Measurements from ENCODE around the gene PPP2R2C. TPM values are rescaled to one million over a fixed set of nuclear protein-coding genes. Genes with fewer than 3 reads are reported as not detected.

The PPP2R2C gene
- total RNA-seq, result under 1 TPM; 0.14 to 0.41 TPM

GRCh38 chr4:6472387-6473263 lies at the start of gene PPP2R2C:
PPP2R2C (minus strand) TSS chr4:6472614; CDS start chr4:6472229, 385 bp downstream.
- H3K36me3 ChIP-seq, result no peaks in the 10 kb centered on the region
- H3K4me3 ChIP-seq, result peak within 1 kb of the TSS; percentile 73
- ATAC-seq (ENCODE audit: insufficient number of reproducible peaks, low FRiP score, low read depth) (no peak), DNase-seq (ENCODE audit: low spot score) (no peak)
- no peaks in the 10 kb centered on the region for H3K9me3 ChIP-seq
- H3K27me3 ChIP-seq (replicated peaks; ENCODE audit: insufficient read depth), result no peaks in the 10 kb centered on the region
- peaks cover 8 to 18% of the 10 kb centered on the region in 2 donors for H3K4me1 ChIP-seq (ENCODE audit: control insufficient read depth in 1 of 2, low read depth in 2 of 2)
- no peak for TF ChIP-seq CTCF (IDR thresholded peaks at IDR 0.05)
- no peak within 1 kb of the TSS for H3K27ac ChIP-seq

- H3K27ac ChIP-seq, result no peak overlapping the region
- no peaks in the 10 kb centered on the region for H3K9me3 ChIP-seq
- ATAC-seq (ENCODE audit: insufficient number of reproducible peaks, low FRiP score, low read depth) (no peak), DNase-seq (ENCODE audit: low spot score) (no peak)
- no peaks in the 10 kb centered on the region for H3K27me3 ChIP-seq (replicated peaks; ENCODE audit: insufficient read depth)
- H3K4me3 ChIP-seq, result no peak overlapping the region
- H3K4me1 ChIP-seq (ENCODE audit: control insufficient read depth in 1 of 2, low read depth in 2 of 2), result no peaks in the 10 kb centered on the region
- no peak for TF ChIP-seq CTCF (IDR thresholded peaks at IDR 0.05)
- H3K36me3 ChIP-seq, result no peaks in the 10 kb centered on the region
Measured at GRCh38 chr4:6520978-6521377, 48.6 kb upstream of the PPP2R2C start.

- ATAC-seq (ENCODE audit: insufficient number of reproducible peaks, low FRiP score, low read depth), result no peak
Measured at GRCh38 chr4:6520051-6520636, 47.7 kb upstream of the PPP2R2C start.

GRCh38 chr4:6517171-6517570 lies 44.8 kb upstream of the PPP2R2C start:
- ATAC-seq (ENCODE audit: insufficient number of reproducible peaks, low FRiP score, low read depth) (no peak), DNase-seq (ENCODE audit: low spot score) (no peak)
- no peak overlapping the region for H3K27ac ChIP-seq
- H3K4me1 ChIP-seq (ENCODE audit: control insufficient read depth in 1 of 2, low read depth in 2 of 2), result no peaks in the 10 kb centered on the region
- H3K27me3 ChIP-seq (replicated peaks; ENCODE audit: insufficient read depth), result no peaks in the 10 kb centered on the region
- H3K9me3 ChIP-seq, result peaks cover 4% of the 10 kb centered on the region
- no peaks in the 10 kb centered on the region for H3K36me3 ChIP-seq
- no peak for TF ChIP-seq CTCF (IDR thresholded peaks at IDR 0.05)
- no peak overlapping the region for H3K4me3 ChIP-seq

More at GRCh38 chr4:6520051-6520636, 47.7 kb upstream of the PPP2R2C start:
- no peak for TF ChIP-seq CTCF (IDR thresholded peaks at IDR 0.05)
- no peaks in the 10 kb centered on the region for H3K36me3 ChIP-seq
- H3K27ac ChIP-seq, result no peak overlapping the region
- DNase-seq (ENCODE audit: low spot score), result no peak
- H3K4me1 ChIP-seq (ENCODE audit: control insufficient read depth in 1 of 2, low read depth in 2 of 2), result no peaks in the 10 kb centered on the region
- H3K9me3 ChIP-seq, result no peaks in the 10 kb centered on the region
- no peak overlapping the region for H3K4me3 ChIP-seq
- no peaks in the 10 kb centered on the region for H3K27me3 ChIP-seq (replicated peaks; ENCODE audit: insufficient read depth)

GRCh38 chr4:6516762-6517161 lies 44.3 kb upstream of the PPP2R2C start:
- H3K9me3 ChIP-seq, result peaks cover 4% of the 10 kb centered on the region
- ATAC-seq (ENCODE audit: insufficient number of reproducible peaks, low FRiP score, low read depth) (no peak), DNase-seq (ENCODE audit: low spot score) (no peak)
- no peaks in the 10 kb centered on the region for H3K36me3 ChIP-seq
- no peaks in the 10 kb centered on the region for H3K27me3 ChIP-seq (replicated peaks; ENCODE audit: insufficient read depth)
- no peak overlapping the region for H3K27ac ChIP-seq
- no peak overlapping the region for H3K4me3 ChIP-seq
- TF ChIP-seq CTCF (IDR thresholded peaks at IDR 0.05), result no peak
- H3K4me1 ChIP-seq (ENCODE audit: control insufficient read depth in 1 of 2, low read depth in 2 of 2), result no peaks in the 10 kb centered on the region
